Mucosa of descending colon (tissue), 3 donors: ENCODE data around the gene CDK15. TPM values are rescaled to one million over a fixed set of nuclear protein-coding genes. Genes with fewer than 3 reads are reported as not detected.

Experiments used
- ATAC-seq: fragments of 200-7000 bp; cut with Tn5 transposase; one replicate; pipeline ENCODE4 v1.9.1; 2020; ENCODE audit warnings: mild to moderate bottlenecking, moderate library complexity
- DNase-seq, 3 donors: peaks; one replicate each; pipeline ENCODE4 v3.0.0-alpha.2; 2020
- H3K36me3 ChIP-seq: fragments of 200-600 bp; one replicate; pipeline ENCODE4 v1.8.0; 2021; ENCODE audit warnings: low read depth, mild to moderate bottlenecking
- H3K4me1 ChIP-seq: fragments of 200-600 bp; one replicate; pipeline ENCODE4 v1.8.0; 2021; ENCODE audit warnings: low read depth, mild to moderate bottlenecking
- H3K4me3 ChIP-seq: fragments of 200-600 bp; one replicate; pipeline ENCODE4 v1.8.0; 2021; ENCODE audit warnings: mild to moderate bottlenecking
- H3K9me3 ChIP-seq: fragments of 200-600 bp; one replicate; pipeline ENCODE4 v1.8.0; 2021; ENCODE audit warnings: mild to moderate bottlenecking
- intact Hi-C, 2 donors: fragments of 100-400 bp; cut with DNase I in 1 of 2; cut with micrococcal nuclease in 1 of 2; formaldehyde crosslinking; loops; one replicate each; pipeline versions ENCODE4 v1.11.0 to v1.11.1; 2022; cut with DNase I, micrococcal nuclease
- total RNA-seq, 3 donors: library from RNA; stranded (reverse); fragmentation: NEBNext Ultra II Directional in 2 of 3; extraction: Animal tissue kit (Norgen Biotek cat#: 25700) in 2 of 3; gene quantifications; one replicate each; pipeline versions ENCODE4 v1.2.1 to v1.2.4, GENCODE V29; 2021 to 2023
- TF ChIP-seq, protein P1 (sequence below): fragments of 200-600 bp; IDR thresholded peaks from one replicate; pipeline ENCODE4 v1.8.0; 2022; ENCODE audit warnings: antibody characterized with exemption, mild to moderate bottlenecking
- donor health status: DM: no; HTN: no; CAD: no; lungs with moderate emphysema.
- donor health status: DM: no; HTN: no; CAD: no.
- donor health status: DM: no; HTN: yes; CAD: no.

Gene CDK15
- total RNA-seq, 3 donors from 2014 or later: 0.94 to 1.4 TPM; not detected in 1

DNA sequence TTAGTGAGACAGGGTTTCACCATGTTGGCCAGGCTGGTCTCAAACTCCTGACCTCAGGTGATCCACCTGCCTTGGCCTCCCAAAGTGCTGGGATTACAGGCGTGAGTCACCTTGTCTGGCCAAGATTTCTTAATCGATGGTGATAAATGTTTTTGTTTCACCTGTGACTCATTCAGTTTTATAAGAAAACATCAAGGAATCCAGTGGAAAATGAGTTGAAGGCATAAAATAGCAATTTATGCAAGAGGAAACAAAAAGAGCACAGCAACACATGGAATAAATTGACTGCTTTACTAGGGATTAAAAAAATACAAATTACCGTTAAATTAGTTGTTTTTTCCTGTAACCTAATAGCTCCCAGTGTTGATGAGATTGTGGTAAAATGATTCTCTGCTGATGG is 80.2 kb downstream of the CDK15 start:
- no peak for ATAC-seq
- no peaks in the 10 kb centered on the region for H3K4me1 ChIP-seq
- no peaks in the 10 kb centered on the region for H3K36me3 ChIP-seq
- TF ChIP-seq, protein P1, sequence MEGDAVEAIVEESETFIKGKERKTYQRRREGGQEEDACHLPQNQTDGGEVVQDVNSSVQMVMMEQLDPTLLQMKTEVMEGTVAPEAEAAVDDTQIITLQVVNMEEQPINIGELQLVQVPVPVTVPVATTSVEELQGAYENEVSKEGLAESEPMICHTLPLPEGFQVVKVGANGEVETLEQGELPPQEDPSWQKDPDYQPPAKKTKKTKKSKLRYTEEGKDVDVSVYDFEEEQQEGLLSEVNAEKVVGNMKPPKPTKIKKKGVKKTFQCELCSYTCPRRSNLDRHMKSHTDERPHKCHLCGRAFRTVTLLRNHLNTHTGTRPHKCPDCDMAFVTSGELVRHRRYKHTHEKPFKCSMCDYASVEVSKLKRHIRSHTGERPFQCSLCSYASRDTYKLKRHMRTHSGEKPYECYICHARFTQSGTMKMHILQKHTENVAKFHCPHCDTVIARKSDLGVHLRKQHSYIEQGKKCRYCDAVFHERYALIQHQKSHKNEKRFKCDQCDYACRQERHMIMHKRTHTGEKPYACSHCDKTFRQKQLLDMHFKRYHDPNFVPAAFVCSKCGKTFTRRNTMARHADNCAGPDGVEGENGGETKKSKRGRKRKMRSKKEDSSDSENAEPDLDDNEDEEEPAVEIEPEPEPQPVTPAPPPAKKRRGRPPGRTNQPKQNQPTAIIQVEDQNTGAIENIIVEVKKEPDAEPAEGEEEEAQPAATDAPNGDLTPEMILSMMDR: no peak
- H3K9me3 ChIP-seq: no peaks in the 10 kb centered on the region
- intact Hi-C loops: no loop called here
- no peak for DNase-seq
- H3K4me3 ChIP-seq: no peak overlapping the region

- TF ChIP-seq, protein P1: no peak
- intact Hi-C loops: no loop called here
- ATAC-seq (no peak), DNase-seq (no peak)
- Histone ChIP-seq H3K36me3 (no peaks in the 10 kb centered on the region), H3K4me1 (no peaks in the 10 kb centered on the region), H3K9me3 (no peaks in the 10 kb centered on the region), H3K4me3 (no peak overlapping the region)
These were observed 81.6 kb downstream of the CDK15 start for GRCh38 chr2:201887773-201888425.

DNA sequence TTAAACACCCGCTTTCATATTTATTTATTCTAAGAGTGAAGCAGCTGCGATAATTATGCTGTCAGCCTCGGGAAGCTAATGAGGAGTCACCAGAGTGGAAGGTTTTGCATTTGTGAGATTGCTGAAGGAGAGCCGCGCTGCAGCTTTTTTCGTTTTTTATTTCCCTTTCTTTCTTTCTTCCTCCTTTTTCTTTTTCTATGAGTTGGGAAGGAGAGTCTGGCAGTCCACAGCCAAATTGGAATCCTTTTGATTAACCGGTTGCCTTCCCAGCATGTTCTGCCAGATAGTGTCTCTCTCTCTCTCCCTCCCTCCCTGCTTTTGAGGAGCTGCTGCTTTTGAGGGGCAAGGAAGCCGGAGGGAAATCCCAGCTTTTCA is 82.1 kb downstream of the CDK15 start:
- Histone ChIP-seq H3K36me3 (no peaks in the 10 kb centered on the region), H3K4me3 (no peak overlapping the region), H3K9me3 (no peaks in the 10 kb centered on the region), H3K4me1 (no peaks in the 10 kb centered on the region)
- DNase-seq: no peak
- no peak for ATAC-seq
- intact Hi-C loops: no loop called here
- TF ChIP-seq, protein P1: no peak

- no peak for ATAC-seq
- intact Hi-C loops: no loop called here
- H3K36me3 ChIP-seq: no peaks in the 10 kb centered on the region
- no peaks in the 10 kb centered on the region for H3K9me3 ChIP-seq
- TF ChIP-seq, protein P1: no peak
- no peak overlapping the region for H3K4me3 ChIP-seq
- DNase-seq: no peak
- H3K4me1 ChIP-seq: no peaks in the 10 kb centered on the region
These were observed 84.1 kb downstream of the CDK15 start for GRCh38 chr2:201890453-201890852.

GRCh38 chr2:201891676-201892075 is 85.3 kb downstream of the CDK15 start:
- TF ChIP-seq, protein P1: no peak
- no peak for ATAC-seq
- intact Hi-C loops: no loop called here

GRCh38 chr2:201892516-201892915 is 86.2 kb downstream of the CDK15 start:
- Histone ChIP-seq H3K4me3 (no peak overlapping the region), H3K9me3 (no peaks in the 10 kb centered on the region), H3K36me3 (no peaks in the 10 kb centered on the region), H3K4me1 (no peaks in the 10 kb centered on the region)
- intact Hi-C loops: no loop called here
- TF ChIP-seq, protein P1: no peak
- DNase-seq (no peak), ATAC-seq (no peak)

More at GRCh38 chr2:201891676-201892075, 85.3 kb downstream of the CDK15 start:
- DNase-seq: no peak
- Histone ChIP-seq H3K9me3 (no peaks in the 10 kb centered on the region), H3K36me3 (no peaks in the 10 kb centered on the region), H3K4me3 (no peak overlapping the region), H3K4me1 (no peaks in the 10 kb centered on the region)
